ENCODE results near the gene TMEM81. TPM values are rescaled to one million over a fixed set of nuclear protein-coding genes. Genes with fewer than 3 reads are reported as not detected.

TMEM81 gene
- polyA plus RNA-seq, 1 of the 3 experiments (the other 2 are of a cell fraction) = 1.8 TPM

- TF ChIP-seq, protein P1, sequence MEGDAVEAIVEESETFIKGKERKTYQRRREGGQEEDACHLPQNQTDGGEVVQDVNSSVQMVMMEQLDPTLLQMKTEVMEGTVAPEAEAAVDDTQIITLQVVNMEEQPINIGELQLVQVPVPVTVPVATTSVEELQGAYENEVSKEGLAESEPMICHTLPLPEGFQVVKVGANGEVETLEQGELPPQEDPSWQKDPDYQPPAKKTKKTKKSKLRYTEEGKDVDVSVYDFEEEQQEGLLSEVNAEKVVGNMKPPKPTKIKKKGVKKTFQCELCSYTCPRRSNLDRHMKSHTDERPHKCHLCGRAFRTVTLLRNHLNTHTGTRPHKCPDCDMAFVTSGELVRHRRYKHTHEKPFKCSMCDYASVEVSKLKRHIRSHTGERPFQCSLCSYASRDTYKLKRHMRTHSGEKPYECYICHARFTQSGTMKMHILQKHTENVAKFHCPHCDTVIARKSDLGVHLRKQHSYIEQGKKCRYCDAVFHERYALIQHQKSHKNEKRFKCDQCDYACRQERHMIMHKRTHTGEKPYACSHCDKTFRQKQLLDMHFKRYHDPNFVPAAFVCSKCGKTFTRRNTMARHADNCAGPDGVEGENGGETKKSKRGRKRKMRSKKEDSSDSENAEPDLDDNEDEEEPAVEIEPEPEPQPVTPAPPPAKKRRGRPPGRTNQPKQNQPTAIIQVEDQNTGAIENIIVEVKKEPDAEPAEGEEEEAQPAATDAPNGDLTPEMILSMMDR (IDR thresholded peaks at IDR 0.05) = no peak
Measured at GRCh38 chr1:205077934-205078311, 6.3 kb downstream of the TMEM81 start (continued).

DNA sequence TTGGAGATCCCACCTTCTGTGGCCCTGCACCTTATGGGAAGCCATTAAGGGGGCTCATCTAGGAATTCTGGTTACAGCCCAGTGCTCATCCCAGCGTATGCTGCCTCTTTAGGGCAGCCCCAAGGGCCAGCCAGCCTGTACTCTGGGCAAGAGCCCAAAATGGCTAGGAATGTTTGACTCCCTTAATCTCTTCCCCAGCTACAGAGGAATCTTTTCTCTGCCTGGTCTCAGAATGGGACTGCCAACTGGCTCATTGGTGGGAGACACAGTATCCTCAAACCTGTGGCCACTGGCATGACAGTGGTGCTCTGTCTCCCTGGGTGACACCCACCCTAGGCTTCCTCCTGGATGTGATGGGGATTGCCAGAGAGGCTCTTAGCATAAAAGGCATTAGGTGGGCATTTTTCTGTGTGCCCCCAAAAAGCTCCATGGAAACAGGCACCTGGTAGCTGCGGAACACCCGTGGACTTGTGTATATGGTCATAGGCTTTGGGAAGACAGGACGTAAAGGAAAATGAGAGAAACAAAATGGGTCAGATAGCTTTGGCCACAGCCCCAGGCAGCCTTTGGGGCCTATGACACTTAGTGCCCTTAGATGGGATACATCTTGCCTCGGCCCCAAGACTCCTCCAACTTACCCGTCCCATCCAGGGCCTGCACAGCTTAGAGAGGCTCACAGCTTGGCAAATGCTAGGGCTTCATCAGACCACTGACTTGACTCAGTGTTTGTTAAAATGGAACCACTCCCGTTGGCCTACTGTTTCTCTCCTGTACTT is 6.9 kb downstream of the TMEM81 start:
- DNase-seq = no peak
- 82% methylated on average over 5 of the region's 7 CpGs for WGBS (ENCODE audit: low lambda C conversion rate)

GRCh38 chr1:205076245-205076761 is 8.0 kb downstream of the TMEM81 start:
- Histone ChIP-seq H3K27me3 (ENCODE audit: insufficient read depth) (no peaks in the 10 kb centered on the region), H3K9me2 (no peaks in the 10 kb centered on the region), H2AFZ (ENCODE audit: low read depth) (no peak overlapping the region), H3K4me2 (no peak overlapping the region), H3K27ac (ENCODE audit: low read depth in 2 of 2, low read length in 1 of 2) (no peak overlapping the region), H3K4me3 (ENCODE audit: low read depth in 2 of 2, low read length in 1 of 2) (peak overlapping the region in 1 of 2 experiments; percentile 1; a peak in 1 of 4 replicates), H4K20me1 (ENCODE audit: insufficient read depth) (no peaks in the 10 kb centered on the region), H3K9ac (no peak overlapping the region), H3K4me1 (ENCODE audit: control insufficient read depth in 1 of 2, insufficient read depth in 2 of 2, low read depth in 1 of 2, low read length in 1 of 2) (no peaks in the 10 kb centered on the region; a peak in 1 of 4 replicates), H3K9me3 (no peaks in the 10 kb centered on the region), H3F3A (replicated peaks; ENCODE audit: insufficient read depth) (peaks cover 3% of the 10 kb centered on the region), H3K36me3 (replicated peaks in 1 of 2; ENCODE audit: control insufficient read depth in 1 of 2, insufficient read depth in 2 of 2, low read length in 1 of 2) (peaks cover 0 to 6% of the 10 kb centered on the region in 2 experiments), H3K79me2 (ENCODE audit: insufficient read depth) (no peaks in the 10 kb centered on the region)
- DNase-seq = no peak
- 69% methylated on average over 4 of the region's 4 CpGs for WGBS (ENCODE audit: low lambda C conversion rate)
- POLR2A ChIA-PET = no interaction called here
- CTCF ChIA-PET = interaction anchor here (1.0 to 6.2 kb wide), 4 partner anchors 9 to 269 kb away, joined by 3 to 58 read pairs (median 25); no protein-coding TSS in a partner anchor
- TF ChIP-seq ELF1 (IDR thresholded peaks at IDR 0.05) = no peak
- TF ChIP-seq RFX5 (IDR thresholded peaks at IDR 0.05; ENCODE audit: low read length) = no peak
- TF ChIP-seq GABPA (IDR thresholded peaks at IDR 0.05; ENCODE audit: low read depth) = no peak

More for the DNA sequence above, 6.9 kb downstream of the TMEM81 start:
- ChIA-PET POLR2A (no interaction called here), CTCF (interaction anchor here (0.6 to 6.2 kb wide), 10 partner anchors 8 to 1065 kb away, joined by 3 to 58 read pairs (median 4); no protein-coding TSS in a partner anchor)
- no peaks in the 10 kb centered on the region; a peak in 1 of 4 replicates for H3K4me1 ChIP-seq (ENCODE audit: control insufficient read depth in 1 of 2, insufficient read depth in 2 of 2, low read depth in 1 of 2, low read length in 1 of 2)
- TF ChIP-seq FOXJ3 (CRISPR knock-in tag; IDR thresholded peaks at IDR 0.05) = no peak
- H3K27me3 ChIP-seq (ENCODE audit: insufficient read depth) = no peaks in the 10 kb centered on the region
- no peaks in the 10 kb centered on the region for H4K20me1 ChIP-seq (ENCODE audit: insufficient read depth)
- H3K9me3 ChIP-seq = no peaks in the 10 kb centered on the region
- H3K27ac ChIP-seq (ENCODE audit: low read depth in 2 of 2, low read length in 1 of 2) = no peak overlapping the region
- H3K9ac ChIP-seq = no peak overlapping the region
- no peak overlapping the region for H3K4me2 ChIP-seq
- no peak overlapping the region for H2AFZ ChIP-seq (ENCODE audit: low read depth)
- no peak overlapping the region; a peak in 1 of 4 replicates for H3K4me3 ChIP-seq (ENCODE audit: low read depth in 2 of 2, low read length in 1 of 2)
- H3F3A ChIP-seq (replicated peaks; ENCODE audit: insufficient read depth) = peaks cover 3% of the 10 kb centered on the region
- H3K36me3 ChIP-seq (replicated peaks in 1 of 2; ENCODE audit: control insufficient read depth in 1 of 2, insufficient read depth in 2 of 2, low read length in 1 of 2) = peaks cover 0 to 7% of the 10 kb centered on the region in 2 experiments
- no peaks in the 10 kb centered on the region for H3K9me2 ChIP-seq
- no peaks in the 10 kb centered on the region for H3K79me2 ChIP-seq (ENCODE audit: insufficient read depth)

All from SK-N-SH (cell line).